LNCaP clone FGC (cell line): ENCODE results near the gene C16orf78.

Experiments used
- DNase-seq: peaks from one replicate; pipeline ENCODE4 v3.0.0-alpha.2; 2011; ENCODE audit warnings: low read depth
- H3K4me3 ChIP-seq: 2 replicates; pipeline ENCODE4 v1.5.1; 2011; ENCODE audit warnings: mild to moderate bottlenecking, low read depth, low read length, control low read depth
- CTCF ChIP-seq: IDR thresholded peaks from 2 replicates; pipeline ENCODE4 v1.5.1; 2012; ENCODE audit warnings: mild to moderate bottlenecking; ENCODE audit not compliant: control insufficient read depth, insufficient read depth; ENCODE audit errors: extremely low read depth

C16orf78 gene

GRCh38 chr16:49443576-49443975, 70.0 kb downstream of the C16orf78 start:
- no peak for TF ChIP-seq CTCF
- H3K4me3 ChIP-seq, result no peak overlapping the region
- no peak for DNase-seq

DNA sequence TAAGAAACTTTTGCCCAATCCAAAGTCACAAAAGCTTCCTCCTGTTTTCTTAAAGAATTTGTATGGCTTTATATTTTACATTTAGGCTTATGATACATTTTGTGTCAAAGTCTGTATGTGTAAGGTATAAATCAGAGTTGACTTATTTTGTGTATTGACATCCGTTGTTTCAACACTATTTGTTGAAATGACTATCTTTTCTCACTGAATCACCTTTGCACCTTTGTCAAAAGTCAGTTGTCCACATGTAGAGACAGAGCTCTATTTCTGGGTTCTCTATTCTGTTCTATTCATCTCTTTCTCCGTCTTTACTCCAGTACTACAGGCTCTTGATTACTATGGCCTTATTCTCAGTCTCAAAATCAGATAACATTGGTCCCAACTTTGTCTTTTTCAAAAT, 73.2 kb downstream of the C16orf78 start:
- TF ChIP-seq CTCF, result no peak
- no peak for DNase-seq
- no peak overlapping the region for H3K4me3 ChIP-seq
